ENCODE results near the gene LMX1B.

LMX1B gene

GRCh38 chr9:126618585-126619360 lies 5.0 kb downstream of the LMX1B start:
- Histone ChIP-seq H3K4me3 (ENCODE audit: low read depth, low read length) (no peak overlapping the region), H3K79me2 (ENCODE audit: control insufficient read depth, insufficient read depth, low read length, unreplicated experiment) (no peaks in the 10 kb centered on the region), H2AFZ (ENCODE audit: low read length, unreplicated experiment) (no peak overlapping the region), H3K27me3 (ENCODE audit: insufficient read depth, low read length) (peaks cover 96% of the 10 kb centered on the region), H3K4me1 (ENCODE audit: control insufficient read depth, insufficient read depth, low read length, unreplicated experiment) (no peaks in the 10 kb centered on the region), H3K27ac (ENCODE audit: low read depth, low read length) (no peak overlapping the region), H3K36me3 (ENCODE audit: insufficient read depth, low read length) (no peaks in the 10 kb centered on the region)

GRCh38 chr9:126619361-126620135 lies 5.8 kb downstream of the LMX1B start:
- H2AFZ ChIP-seq (ENCODE audit: low read length, unreplicated experiment) = no peak overlapping the region
- no peak overlapping the region for H3K27ac ChIP-seq (ENCODE audit: low read depth, low read length)
- no peaks in the 10 kb centered on the region for H3K36me3 ChIP-seq (ENCODE audit: insufficient read depth, low read length)
- H3K4me1 ChIP-seq (ENCODE audit: control insufficient read depth, insufficient read depth, low read length, unreplicated experiment) = no peaks in the 10 kb centered on the region
- no peaks in the 10 kb centered on the region for H3K79me2 ChIP-seq (ENCODE audit: control insufficient read depth, insufficient read depth, low read length, unreplicated experiment)
- peaks cover 100% of the 10 kb centered on the region for H3K27me3 ChIP-seq (ENCODE audit: insufficient read depth, low read length)
- H3K4me3 ChIP-seq (ENCODE audit: low read depth, low read length) = no peak overlapping the region

- Histone ChIP-seq H2AFZ (ENCODE audit: low read length, unreplicated experiment) (no peak overlapping the region), H3K36me3 (ENCODE audit: insufficient read depth, low read length) (no peaks in the 10 kb centered on the region), H3K79me2 (ENCODE audit: control insufficient read depth, insufficient read depth, low read length, unreplicated experiment) (no peaks in the 10 kb centered on the region), H3K4me1 (ENCODE audit: control insufficient read depth, insufficient read depth, low read length, unreplicated experiment) (no peaks in the 10 kb centered on the region), H3K27ac (ENCODE audit: low read depth, low read length) (no peak overlapping the region), H3K4me3 (ENCODE audit: low read depth, low read length) (no peak overlapping the region), H3K27me3 (ENCODE audit: insufficient read depth, low read length) (peaks cover 100% of the 10 kb centered on the region)
Observed at GRCh38 chr9:126620478-126620877, 6.8 kb downstream of the LMX1B start.

- H3K4me3 ChIP-seq (ENCODE audit: low read depth, low read length) = no peak overlapping the region
- H3K36me3 ChIP-seq (ENCODE audit: insufficient read depth, low read length) = no peaks in the 10 kb centered on the region
- H2AFZ ChIP-seq (ENCODE audit: low read length, unreplicated experiment) = no peak overlapping the region
- no peak overlapping the region for H3K27ac ChIP-seq (ENCODE audit: low read depth, low read length)
- H3K27me3 ChIP-seq (ENCODE audit: insufficient read depth, low read length) = peaks cover 100% of the 10 kb centered on the region
- no peaks in the 10 kb centered on the region for H3K79me2 ChIP-seq (ENCODE audit: control insufficient read depth, insufficient read depth, low read length, unreplicated experiment)
- H3K4me1 ChIP-seq (ENCODE audit: control insufficient read depth, insufficient read depth, low read length, unreplicated experiment) = no peaks in the 10 kb centered on the region
Observed at GRCh38 chr9:126621061-126621918, 7.6 kb downstream of the LMX1B start.

GRCh38 chr9:126621919-126622735 lies 8.4 kb downstream of the LMX1B start:
- Histone ChIP-seq H3K27me3 (ENCODE audit: insufficient read depth, low read length) (peaks cover 100% of the 10 kb centered on the region), H3K4me3 (ENCODE audit: low read depth, low read length) (no peak overlapping the region), H3K4me1 (ENCODE audit: control insufficient read depth, insufficient read depth, low read length, unreplicated experiment) (no peaks in the 10 kb centered on the region), H2AFZ (ENCODE audit: low read length, unreplicated experiment) (no peak overlapping the region), H3K27ac (ENCODE audit: low read depth, low read length) (no peak overlapping the region), H3K36me3 (ENCODE audit: insufficient read depth, low read length) (no peaks in the 10 kb centered on the region), H3K79me2 (ENCODE audit: control insufficient read depth, insufficient read depth, low read length, unreplicated experiment) (no peaks in the 10 kb centered on the region)

GRCh38 chr9:126623314-126623666 lies 9.6 kb downstream of the LMX1B start:
- no peaks in the 10 kb centered on the region for H3K4me1 ChIP-seq (ENCODE audit: control insufficient read depth, insufficient read depth, low read length, unreplicated experiment)
- H3K27me3 ChIP-seq (ENCODE audit: insufficient read depth, low read length) = peaks cover 100% of the 10 kb centered on the region
- no peak overlapping the region for H3K27ac ChIP-seq (ENCODE audit: low read depth, low read length)
- H3K79me2 ChIP-seq (ENCODE audit: control insufficient read depth, insufficient read depth, low read length, unreplicated experiment) = no peaks in the 10 kb centered on the region
- no peak overlapping the region for H2AFZ ChIP-seq (ENCODE audit: low read length, unreplicated experiment)
- H3K4me3 ChIP-seq (ENCODE audit: low read depth, low read length) = no peak overlapping the region
- no peaks in the 10 kb centered on the region for H3K36me3 ChIP-seq (ENCODE audit: insufficient read depth, low read length)

GRCh38 chr9:126623667-126624478 lies 10.1 kb downstream of the LMX1B start:
- Histone ChIP-seq H3K27ac (ENCODE audit: low read depth, low read length) (no peak overlapping the region), H3K79me2 (ENCODE audit: control insufficient read depth, insufficient read depth, low read length, unreplicated experiment) (no peaks in the 10 kb centered on the region), H3K36me3 (ENCODE audit: insufficient read depth, low read length) (no peaks in the 10 kb centered on the region), H2AFZ (ENCODE audit: low read length, unreplicated experiment) (no peak overlapping the region), H3K27me3 (ENCODE audit: insufficient read depth, low read length) (peaks cover 100% of the 10 kb centered on the region), H3K4me3 (ENCODE audit: low read depth, low read length) (no peak overlapping the region), H3K4me1 (ENCODE audit: control insufficient read depth, insufficient read depth, low read length, unreplicated experiment) (no peaks in the 10 kb centered on the region)

GRCh38 chr9:126624479-126624826 lies 10.7 kb downstream of the LMX1B start:
- Histone ChIP-seq H3K79me2 (ENCODE audit: control insufficient read depth, insufficient read depth, low read length, unreplicated experiment) (no peaks in the 10 kb centered on the region), H2AFZ (ENCODE audit: low read length, unreplicated experiment) (no peak overlapping the region), H3K4me1 (ENCODE audit: control insufficient read depth, insufficient read depth, low read length, unreplicated experiment) (no peaks in the 10 kb centered on the region), H3K27me3 (ENCODE audit: insufficient read depth, low read length) (peaks cover 100% of the 10 kb centered on the region), H3K36me3 (ENCODE audit: insufficient read depth, low read length) (no peaks in the 10 kb centered on the region), H3K4me3 (ENCODE audit: low read depth, low read length) (no peak overlapping the region), H3K27ac (ENCODE audit: low read depth, low read length) (no peak overlapping the region)

GRCh38 chr9:126624912-126625311 lies 11.2 kb downstream of the LMX1B start:
- H3K4me1 ChIP-seq (ENCODE audit: control insufficient read depth, insufficient read depth, low read length, unreplicated experiment) = no peaks in the 10 kb centered on the region
- no peaks in the 10 kb centered on the region for H3K79me2 ChIP-seq (ENCODE audit: control insufficient read depth, insufficient read depth, low read length, unreplicated experiment)
- H3K36me3 ChIP-seq (ENCODE audit: insufficient read depth, low read length) = no peaks in the 10 kb centered on the region
- H3K27me3 ChIP-seq (ENCODE audit: insufficient read depth, low read length) = peaks cover 100% of the 10 kb centered on the region
- H2AFZ ChIP-seq (ENCODE audit: low read length, unreplicated experiment) = no peak overlapping the region
- H3K27ac ChIP-seq (ENCODE audit: low read depth, low read length) = no peak overlapping the region
- no peak overlapping the region for H3K4me3 ChIP-seq (ENCODE audit: low read depth, low read length)
